HG03135 (cell line): Measurements from ENCODE around the gene TMEM25.
"Not testable (repeated sequence)": the region's sequence is repeated elsewhere in the genome, so short reads cannot be mapped to it uniquely, and the experiment has no call there.

Source experiments
- ATAC-seq: cut with Tn5 transposase; IDR thresholded peaks from one replicate; pipeline ENCODE4 v1.9.1; 2021; ENCODE audit warnings: mild to moderate bottlenecking, moderate library complexity; ENCODE audit not compliant: unreplicated experiment

TMEM25 gene

DNA sequence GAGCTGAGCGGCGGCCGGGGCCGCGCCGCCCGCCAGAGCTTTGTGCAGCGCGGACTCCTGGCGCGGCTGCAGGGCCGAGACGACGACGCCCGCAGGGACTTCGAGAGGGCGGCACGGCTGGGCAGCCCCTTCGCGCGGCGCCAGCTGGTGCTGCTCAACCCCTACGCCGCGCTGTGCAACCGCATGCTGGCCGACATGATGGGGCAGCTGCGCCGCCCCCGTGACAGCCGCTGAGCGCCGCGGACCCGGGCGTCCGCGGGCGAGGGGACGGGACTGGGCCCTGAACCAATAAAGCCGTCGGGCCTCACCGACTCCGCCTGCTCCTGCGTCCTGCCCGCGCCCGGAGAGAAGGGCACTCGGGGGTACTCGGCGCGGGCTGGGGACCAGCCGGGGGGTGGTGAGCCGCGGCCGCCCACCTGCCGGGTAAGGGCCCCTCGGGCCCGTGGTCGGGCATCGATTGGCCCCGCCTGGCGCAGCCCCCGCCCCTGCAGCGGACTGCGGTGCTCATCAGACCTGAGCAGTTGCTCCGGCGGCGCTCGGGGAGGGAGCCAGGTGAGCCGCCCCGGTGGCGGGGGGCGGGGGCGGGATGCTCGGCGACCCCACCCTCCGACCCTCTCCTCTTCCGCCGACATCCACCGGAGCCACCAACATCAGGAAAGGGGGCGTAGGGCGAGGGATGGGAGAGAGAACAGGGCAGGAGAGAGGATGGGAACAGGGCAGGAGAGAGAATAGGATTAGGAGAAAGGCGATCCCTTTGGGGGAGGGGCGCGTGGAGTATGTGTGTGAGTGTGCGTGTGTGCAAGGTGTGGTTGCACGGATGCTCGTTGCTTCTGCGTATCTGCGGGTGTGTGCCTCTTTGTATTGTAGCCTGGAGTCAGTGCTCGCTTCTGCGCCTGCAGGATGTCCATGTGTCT lies at the start of gene TMEM25:
Gene TMEM25 (plus strand): TSS at position 510 of the 914 bp plus-strand sequence. CDS start 610 bp downstream, outside the sequence.
- ATAC-seq: peak; percentile 67

DNA sequence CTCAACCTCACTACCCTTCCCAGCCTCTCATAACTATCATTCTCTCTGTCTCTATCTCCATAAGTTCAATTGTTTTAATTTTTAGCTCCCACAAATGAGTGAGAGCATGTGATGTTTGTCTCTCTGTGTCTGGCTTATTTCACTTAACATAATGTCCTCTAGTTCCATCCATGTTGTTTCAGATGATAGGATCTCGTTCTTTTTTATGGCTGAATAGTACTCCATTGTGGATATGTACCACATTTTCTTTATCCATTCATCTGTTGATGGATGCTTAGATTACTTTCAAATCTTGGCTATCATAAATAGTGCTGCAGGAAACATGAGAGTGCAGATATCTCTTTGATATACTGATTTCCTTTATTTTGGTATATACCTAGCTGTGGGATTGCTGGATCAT lies 49.8 kb upstream of the TMEM25 start:
- not testable (repeated sequence) for ATAC-seq

DNA sequence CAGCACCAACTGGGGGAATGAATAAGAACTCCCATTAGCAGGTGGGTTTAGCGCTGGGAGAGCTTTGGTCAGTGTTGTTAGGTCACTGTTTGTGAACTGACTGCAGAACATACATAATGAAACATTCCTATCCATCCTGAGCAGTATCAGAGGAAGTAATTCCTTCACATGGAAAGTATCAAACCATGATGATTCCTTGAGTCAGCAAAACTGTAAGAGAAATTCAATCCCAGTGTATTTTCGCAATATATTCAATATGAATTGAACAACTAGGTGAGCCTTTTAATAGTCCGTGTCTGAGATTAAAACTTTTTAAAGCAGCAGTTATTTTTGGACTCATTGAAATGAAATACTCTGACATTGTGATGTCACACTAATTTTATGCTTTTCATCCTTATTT lies 46.6 kb upstream of the TMEM25 start:
- no peak for ATAC-seq

DNA sequence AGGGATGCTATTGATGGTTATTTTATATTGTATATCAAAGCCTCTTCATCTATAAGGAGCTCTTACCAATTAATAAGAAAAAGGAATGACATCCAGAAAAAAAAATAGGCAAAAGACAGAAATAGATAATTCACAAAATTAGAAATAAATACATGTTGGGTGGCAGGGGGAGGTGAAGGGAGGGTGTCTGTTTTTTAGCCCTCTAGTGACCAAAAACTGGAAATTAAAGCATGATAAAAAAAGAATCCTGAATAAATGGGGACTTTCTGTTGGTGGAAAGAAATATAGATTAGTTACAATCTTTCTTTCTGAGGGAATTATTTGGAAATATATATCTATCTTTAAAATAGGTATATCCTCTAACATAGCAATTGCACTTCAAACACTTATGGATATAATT lies 45.7 kb upstream of the TMEM25 start:
- no peak for ATAC-seq

DNA sequence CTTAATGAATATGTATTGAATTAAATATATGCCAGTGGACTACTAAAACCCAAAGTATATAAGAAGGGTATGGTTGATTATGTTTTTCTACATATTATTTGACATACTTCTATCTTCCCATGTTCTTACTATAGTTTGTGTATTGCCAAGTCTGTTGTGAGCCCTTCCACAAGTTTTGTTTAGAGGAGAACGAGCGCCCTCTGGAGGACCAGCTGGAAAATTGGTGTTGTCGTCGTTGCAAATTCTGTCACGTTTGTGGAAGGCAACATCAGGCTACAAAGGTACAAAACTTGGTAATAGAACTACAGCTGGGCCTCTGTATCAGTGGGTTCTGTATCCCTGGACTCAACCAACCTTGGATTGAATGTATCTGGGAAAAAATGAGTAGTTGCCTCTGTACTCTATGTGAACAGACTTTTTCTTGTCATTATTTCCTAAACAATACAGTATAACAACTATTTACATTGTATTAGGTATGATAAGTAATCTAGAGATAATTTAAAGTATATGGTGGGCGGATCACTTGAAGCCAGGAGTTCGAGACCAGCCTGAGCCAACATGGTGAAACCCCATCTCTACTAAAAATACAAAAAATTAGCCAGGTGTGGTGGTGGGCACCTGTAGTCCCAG lies 42.4 kb upstream of the TMEM25 start:
- ATAC-seq: no peak

DNA sequence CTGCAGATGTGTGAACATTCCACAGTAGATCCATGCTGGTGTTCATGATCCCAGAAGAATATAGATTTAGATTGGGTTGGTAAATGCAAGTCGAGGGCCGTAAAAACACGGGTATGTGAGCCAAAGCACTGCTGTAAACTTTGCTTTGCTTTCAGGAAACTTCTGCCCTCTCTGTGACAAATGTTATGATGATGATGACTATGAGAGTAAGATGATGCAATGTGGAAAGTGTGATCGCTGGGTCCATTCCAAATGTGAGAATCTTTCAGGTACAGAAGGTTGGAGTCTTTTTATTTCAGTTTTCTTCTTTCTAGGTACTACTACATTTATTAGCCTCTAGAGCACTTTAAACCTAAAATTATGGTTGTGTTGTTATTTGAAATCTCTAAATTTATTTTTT lies 40.0 kb upstream of the TMEM25 start:
- ATAC-seq: no peak

DNA sequence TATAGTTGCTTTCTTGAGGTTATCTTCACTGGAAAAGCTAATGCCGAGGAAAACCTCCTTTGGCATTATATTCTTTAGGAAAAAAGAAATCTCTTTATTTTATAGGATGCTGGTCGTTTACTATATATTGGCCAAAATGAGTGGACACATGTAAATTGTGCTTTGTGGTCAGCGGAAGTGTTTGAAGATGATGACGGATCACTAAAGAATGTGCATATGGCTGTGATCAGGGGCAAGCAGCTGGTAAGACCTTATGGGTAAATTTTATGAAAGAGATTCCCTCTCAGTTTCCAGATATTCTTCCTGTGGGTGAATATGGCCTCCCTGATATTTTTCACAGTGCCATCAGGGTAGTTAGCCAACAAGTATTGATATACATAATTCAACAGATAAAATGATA lies 33.2 kb upstream of the TMEM25 start:
- ATAC-seq: no peak

DNA sequence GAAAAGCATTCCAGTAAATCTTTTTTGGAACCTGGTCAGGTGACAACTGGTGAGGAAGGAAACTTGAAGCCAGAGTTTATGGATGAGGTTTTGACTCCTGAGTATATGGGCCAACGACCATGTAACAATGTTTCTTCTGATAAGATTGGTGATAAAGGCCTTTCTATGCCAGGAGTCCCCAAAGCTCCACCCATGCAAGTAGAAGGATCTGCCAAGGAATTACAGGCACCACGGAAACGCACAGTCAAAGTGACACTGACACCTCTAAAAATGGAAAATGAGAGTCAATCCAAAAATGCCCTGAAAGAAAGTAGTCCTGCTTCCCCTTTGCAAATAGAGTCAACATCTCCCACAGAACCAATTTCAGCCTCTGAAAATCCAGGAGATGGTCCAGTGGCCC lies 27.8 kb upstream of the TMEM25 start:
- ATAC-seq: no peak

DNA sequence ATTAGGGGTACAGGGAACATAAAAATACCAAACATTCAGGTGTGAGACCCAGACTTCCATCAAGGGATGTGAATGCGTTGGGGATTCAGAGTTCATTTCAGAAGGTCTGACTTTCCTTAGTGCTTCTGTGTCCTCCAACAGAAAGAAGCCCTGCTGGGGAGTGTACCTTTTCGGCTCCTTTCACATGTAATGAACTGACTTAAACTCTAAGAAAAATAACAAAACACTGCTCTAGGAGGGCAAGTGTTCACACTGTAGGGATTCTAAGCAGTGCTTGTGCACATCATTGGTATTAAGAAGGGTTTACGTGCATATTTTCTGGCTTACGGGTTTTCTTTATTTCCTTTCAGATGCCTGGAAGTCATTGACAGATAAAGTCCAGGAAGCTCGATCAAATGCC lies 19.4 kb upstream of the TMEM25 start:
- ATAC-seq: no peak

DNA sequence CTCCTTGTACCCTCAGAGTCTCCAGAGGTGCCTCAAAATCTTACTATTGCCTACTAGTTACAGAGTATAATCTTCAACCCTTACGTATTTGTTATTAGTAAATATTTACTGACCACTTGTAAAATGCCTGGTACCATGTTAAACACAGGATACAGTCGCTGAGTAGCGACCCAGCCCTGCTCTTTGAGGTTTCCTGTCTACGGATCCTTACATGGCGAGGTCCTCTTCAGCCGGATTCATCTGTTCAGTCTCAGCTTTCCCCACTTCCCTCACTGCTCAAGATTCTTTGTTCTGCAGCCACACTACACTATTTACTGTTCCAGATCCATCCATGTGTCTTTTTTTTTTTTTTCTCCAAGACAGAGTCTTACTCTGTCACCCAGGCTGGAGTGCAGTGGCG lies 16.9 kb upstream of the TMEM25 start:
- ATAC-seq: no peak

DNA sequence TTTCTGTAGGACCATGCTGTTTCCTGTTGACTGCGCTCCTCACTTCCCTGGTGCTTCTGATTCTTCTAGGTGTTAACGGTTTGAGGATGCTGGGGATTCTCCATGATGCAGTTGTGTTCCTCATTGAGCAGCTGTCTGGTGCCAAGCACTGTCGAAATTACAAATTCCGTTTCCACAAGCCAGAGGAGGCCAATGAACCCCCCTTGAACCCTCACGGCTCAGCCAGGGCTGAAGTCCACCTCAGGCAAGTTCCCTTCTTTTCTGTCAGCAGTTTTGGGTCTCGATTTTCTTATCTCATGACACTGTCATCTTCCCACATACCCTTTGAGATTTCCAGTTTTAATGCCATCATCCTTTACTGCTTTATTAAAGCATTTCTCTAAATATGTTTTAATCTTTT lies 11.4 kb upstream of the TMEM25 start:
- ATAC-seq: no peak

DNA sequence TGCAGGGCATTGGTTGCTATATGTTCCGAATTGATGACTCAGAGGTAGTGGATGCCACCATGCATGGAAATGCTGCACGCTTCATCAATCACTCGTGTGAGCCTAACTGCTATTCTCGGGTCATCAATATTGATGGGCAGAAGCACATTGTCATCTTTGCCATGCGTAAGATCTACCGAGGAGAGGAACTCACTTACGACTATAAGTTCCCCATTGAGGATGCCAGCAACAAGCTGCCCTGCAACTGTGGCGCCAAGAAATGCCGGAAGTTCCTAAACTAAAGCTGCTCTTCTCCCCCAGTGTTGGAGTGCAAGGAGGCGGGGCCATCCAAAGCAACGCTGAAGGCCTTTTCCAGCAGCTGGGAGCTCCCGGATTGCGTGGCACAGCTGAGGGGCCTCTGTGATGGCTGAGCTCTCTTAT lies 9.1 kb upstream of the TMEM25 start:
- no peak for ATAC-seq

DNA sequence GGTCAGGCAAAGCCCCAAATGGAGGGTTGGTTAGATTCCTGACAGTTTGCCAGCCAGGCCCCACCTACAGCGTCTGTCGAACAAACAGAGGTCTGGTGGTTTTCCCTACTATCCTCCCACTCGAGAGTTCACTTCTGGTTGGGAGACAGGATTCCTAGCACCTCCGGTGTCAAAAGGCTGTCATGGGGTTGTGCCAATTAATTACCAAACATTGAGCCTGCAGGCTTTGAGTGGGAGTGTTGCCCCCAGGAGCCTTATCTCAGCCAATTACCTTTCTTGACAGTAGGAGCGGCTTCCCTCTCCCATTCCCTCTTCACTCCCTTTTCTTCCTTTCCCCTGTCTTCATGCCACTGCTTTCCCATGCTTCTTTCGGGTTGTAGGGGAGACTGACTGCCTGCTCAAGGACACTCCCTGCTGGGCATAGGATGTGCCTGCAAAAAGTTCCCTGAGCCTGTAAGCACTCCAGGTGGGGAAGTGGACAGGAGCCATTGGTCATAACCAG lies 8.4 kb upstream of the TMEM25 start:
- ATAC-seq: no peak

DNA sequence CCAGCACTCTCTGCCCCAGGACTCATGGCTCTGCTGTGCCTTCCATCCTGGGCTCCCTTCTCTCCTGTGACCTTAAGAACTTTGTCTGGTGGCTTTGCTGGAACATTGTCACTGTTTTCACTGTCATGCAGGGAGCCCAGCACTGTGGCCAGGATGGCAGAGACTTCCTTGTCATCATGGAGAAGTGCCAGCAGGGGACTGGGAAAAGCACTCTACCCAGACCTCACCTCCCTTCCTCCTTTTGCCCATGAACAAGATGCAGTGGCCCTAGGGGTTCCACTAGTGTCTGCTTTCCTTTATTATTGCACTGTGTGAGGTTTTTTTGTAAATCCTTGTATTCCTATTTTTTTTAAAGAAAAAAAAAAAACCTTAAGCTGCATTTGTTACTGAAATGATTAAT lies 6.6 kb upstream of the TMEM25 start:
- no peak for ATAC-seq

DNA sequence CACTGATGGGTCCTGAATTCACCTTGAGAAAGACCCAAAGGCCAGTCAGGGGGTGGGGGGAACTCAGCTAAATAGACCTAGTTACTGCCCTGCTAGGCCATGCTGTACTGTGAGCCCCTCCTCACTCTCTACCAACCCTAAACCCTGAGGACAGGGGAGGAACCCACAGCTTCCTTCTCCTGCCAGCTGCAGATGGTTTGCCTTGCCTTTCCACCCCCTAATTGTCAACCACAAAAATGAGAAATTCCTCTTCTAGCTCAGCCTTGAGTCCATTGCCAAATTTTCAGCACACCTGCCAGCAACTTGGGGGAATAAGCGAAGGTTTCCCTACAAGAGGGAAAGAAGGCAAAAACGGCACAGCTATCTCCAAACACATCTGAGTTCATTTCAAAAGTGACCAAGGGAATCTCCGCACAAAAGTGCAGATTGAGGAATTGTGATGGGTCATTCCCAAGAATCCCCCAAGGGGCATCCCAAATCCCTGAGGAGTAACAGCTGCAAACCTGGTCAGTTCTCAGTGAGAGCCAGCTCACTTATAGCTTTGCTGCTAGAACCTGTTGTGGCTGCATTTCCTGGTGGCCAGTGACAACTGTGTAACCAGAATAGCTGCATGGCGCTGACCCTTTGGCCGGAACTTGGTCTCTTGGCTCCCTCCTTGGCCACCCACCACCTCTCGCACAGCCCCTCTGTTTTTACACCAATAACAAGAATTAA lies 6.1 kb upstream of the TMEM25 start:
- no peak for ATAC-seq

DNA sequence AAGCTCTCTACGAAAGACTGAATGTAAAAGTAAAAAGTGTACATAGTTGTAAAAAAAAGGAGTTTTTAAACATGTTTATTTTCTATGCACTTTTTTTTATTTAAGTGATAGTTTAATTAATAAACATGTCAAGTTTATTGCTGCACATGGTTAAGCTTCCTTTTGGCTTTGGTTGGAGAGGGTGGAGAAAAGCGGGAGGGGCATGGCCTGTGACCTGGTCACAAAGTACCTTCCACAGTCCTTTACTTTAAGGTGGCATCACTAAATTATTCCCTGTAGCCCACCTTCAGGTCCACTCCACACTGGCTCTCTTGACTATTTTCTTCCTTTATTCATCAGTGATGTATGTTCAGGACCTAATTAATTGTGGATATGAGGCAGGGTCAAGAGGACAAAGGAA lies 4.3 kb upstream of the TMEM25 start:
- no peak for ATAC-seq

DNA sequence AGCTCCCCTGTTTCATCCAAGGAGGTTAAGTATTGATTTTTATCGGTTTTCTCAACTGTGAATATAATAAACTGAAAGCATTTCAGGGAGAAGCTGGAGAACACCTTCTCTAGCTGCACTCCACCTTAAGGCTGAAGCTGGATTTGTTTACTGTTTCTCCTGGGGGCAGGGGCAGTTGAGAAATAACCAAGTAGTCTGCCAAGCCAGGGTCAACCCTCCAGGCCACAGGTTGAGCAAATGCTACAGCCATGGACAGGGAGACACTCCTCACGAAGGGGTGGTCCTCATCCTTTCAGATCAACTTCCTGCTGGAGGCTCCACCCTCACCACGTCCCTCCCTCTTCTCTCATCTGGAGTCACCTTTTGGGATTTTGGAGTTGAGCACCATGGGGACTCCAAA lies 3.9 kb upstream of the TMEM25 start, which contains the start of gene TTC36:
Gene TTC36 (plus strand): TSS at position 366 of the 400 bp plus-strand sequence. CDS start 21 bp downstream, at position 387.
- ATAC-seq: no peak

DNA sequence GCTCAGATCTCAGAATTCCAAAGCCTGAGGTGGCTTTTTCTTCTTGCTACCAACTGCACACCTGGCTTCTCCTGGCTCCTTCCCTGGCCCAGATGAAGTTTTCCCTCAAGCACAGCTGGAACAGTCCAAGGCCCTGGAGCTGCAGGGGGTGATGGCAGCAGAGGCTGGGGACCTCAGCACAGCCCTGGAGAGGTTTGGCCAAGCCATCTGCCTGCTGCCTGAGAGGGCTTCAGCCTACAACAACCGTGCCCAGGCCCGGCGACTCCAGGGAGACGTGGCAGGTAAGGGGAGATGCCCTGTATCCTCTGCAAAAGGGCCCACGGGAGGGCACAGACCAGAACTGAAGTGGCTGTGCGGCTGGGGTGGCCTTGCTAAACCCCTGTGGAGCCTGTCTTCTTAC lies 2.5 kb upstream of the TMEM25 start:
- ATAC-seq: no peak

DNA sequence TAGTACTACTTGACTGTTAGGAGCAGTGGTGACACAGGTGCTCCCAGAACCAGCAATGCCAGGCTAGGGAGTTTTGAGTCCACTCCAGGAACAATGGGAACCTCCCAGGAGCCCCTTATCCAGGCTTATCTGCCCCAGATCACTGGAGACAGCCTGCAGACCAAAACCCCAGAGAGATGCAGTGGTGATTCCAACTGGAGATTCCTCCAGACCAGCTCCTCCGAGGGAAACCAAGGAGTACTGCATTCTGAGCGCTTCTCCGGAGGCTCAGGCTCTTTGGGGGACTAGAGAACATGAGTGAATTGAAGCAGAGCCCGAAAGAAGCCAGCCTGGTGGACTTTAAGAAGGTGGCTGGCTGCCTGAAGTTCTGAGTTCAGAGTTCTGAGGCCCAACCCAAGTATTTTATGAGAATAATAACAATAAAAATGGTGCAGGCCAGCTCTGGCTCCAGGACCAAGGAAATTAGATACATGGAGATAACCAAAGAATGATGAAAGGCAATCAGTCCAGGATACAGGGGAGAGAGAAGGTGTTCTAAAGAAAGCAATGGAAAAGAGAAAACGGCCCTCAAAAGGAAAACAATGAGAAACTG lies 1.3 kb upstream of the TMEM25 start:
- no peak for ATAC-seq

DNA sequence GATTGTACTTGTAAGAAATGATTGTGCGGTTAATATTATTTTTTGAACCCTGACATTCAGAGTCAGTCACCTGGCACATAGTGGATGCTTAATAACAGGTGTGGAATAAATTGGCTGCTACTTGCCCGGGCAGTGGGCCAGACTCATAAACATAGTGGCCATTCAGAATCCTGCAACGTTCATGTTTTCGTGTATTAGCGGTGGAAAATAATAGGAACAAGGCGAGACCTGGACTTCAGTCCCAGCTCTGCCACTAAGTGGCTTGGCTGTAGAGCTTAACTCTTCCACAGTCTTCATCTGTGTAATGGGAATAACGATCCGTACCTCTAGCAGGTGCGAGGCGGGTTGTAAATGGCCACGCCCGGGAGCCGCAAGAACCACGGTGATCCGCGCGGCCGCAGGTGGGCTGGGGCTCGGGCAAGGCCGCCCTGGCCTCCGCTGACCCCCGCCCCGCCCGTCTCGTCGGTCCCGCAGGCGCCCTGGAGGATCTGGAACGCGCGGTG lies 761 bp upstream of the TMEM25 start:
- no peak for ATAC-seq

DNA sequence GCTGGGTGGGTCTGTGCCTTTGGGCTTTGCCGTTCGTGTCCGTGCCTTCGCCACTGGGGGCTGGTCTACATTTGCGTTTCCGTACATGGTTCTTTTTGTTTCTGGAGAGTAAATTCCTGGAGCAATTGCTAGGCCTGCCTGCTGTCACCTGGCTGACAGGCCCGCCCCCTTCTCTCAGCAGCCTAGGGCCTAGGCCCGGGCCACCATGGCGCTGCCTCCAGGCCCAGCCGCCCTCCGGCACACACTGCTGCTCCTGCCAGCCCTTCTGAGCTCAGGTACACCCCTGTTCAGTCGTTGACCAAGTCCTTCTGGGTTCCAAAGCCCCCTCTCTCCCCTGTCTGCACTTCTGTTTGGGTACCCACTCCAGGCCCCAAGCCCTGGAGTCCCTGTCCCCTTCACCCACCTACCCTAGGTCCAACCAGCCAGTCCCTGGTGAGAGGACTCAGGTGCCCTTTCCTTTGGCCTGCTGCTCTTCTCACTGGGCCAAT lies 649 bp downstream of the TMEM25 start:
- no peak for ATAC-seq
